NCI-H526 treated with DMSO at 0.1 percent for 48 hours (cell line): Measurements from ENCODE around the gene ORC6.

Experiments used
- DNase-seq: peaks from one replicate; lab custom pipeline; 2025; lab: John Stamatoyannopoulos, UW

ORC6 gene

GRCh38 chr16:46731691-46732555, 42.5 kb downstream of the ORC6 start:
- no peak for DNase-seq

- DNase-seq = no peak
Observed at GRCh38 chr16:46732561-46732960, 43.1 kb downstream of the ORC6 start.

- no peak for DNase-seq
Observed at GRCh38 chr16:46733319-46733830, 43.9 kb downstream of the ORC6 start.

GRCh38 chr16:46736695-46737094, 47.2 kb downstream of the ORC6 start:
- no peak for DNase-seq

- DNase-seq = no peak
Observed at GRCh38 chr16:46737621-46738214, 48.3 kb downstream of the ORC6 start.

GRCh38 chr16:46739934-46740333, 50.5 kb downstream of the ORC6 start:
- no peak for DNase-seq

GRCh38 chr16:46743232-46743719, 53.8 kb downstream of the ORC6 start:
- DNase-seq = peak; percentile 2

GRCh38 chr16:46745617-46746016, 56.2 kb downstream of the ORC6 start:
- no peak for DNase-seq

- DNase-seq = no peak
Observed at GRCh38 chr16:46746821-46747776, 57.6 kb downstream of the ORC6 start.
